Measurements from ENCODE around the gene ATXN1.
"Not testable (repeated sequence)": the region's sequence is repeated elsewhere in the genome, so short reads cannot be mapped to it uniquely, and the experiment has no call there.

The ATXN1 gene

GRCh38 chr6:16273256-16273655, 488.0 kb downstream of the ATXN1 start:
- no peak overlapping the region for H3K4me3 ChIP-seq (ENCODE audit: low read depth, low read length)
- TF ChIP-seq CTCF (IDR thresholded peaks at IDR 0.05; ENCODE audit: borderline replicate concordance, insufficient read depth, low read depth, low read length): no peak

GRCh38 chr6:16272201-16272600, 489.1 kb downstream of the ATXN1 start:
- no peak for TF ChIP-seq CTCF (IDR thresholded peaks at IDR 0.05; ENCODE audit: borderline replicate concordance, insufficient read depth, low read depth, low read length)
- H3K4me3 ChIP-seq (ENCODE audit: low read depth, low read length): no peak overlapping the region

GRCh38 chr6:16271428-16271827, 489.8 kb downstream of the ATXN1 start:
- no peak overlapping the region for H3K4me3 ChIP-seq (ENCODE audit: low read depth, low read length)
- TF ChIP-seq CTCF (IDR thresholded peaks at IDR 0.05; ENCODE audit: borderline replicate concordance, insufficient read depth, low read depth, low read length): no peak

- no peak overlapping the region for H3K4me3 ChIP-seq (ENCODE audit: low read depth, low read length)
- TF ChIP-seq CTCF (IDR thresholded peaks at IDR 0.05; ENCODE audit: borderline replicate concordance, insufficient read depth, low read depth, low read length): no peak
These were observed 491.0 kb downstream of the ATXN1 start for GRCh38 chr6:16270178-16270794.

- H3K4me3 ChIP-seq (ENCODE audit: low read depth, low read length): not testable (repeated sequence)
These were observed 491.7 kb downstream of the ATXN1 start for GRCh38 chr6:16269442-16270070.

- no peak for TF ChIP-seq CTCF (IDR thresholded peaks at IDR 0.05; ENCODE audit: borderline replicate concordance, insufficient read depth, low read depth, low read length)
- no peak overlapping the region for H3K4me3 ChIP-seq (ENCODE audit: low read depth, low read length)
These were observed 493.6 kb downstream of the ATXN1 start for GRCh38 chr6:16267428-16268263.

- no peak overlapping the region for H3K4me3 ChIP-seq (ENCODE audit: low read depth, low read length)
- TF ChIP-seq CTCF (IDR thresholded peaks at IDR 0.05; ENCODE audit: borderline replicate concordance, insufficient read depth, low read depth, low read length): no peak
These were observed 495.6 kb downstream of the ATXN1 start for GRCh38 chr6:16265351-16266341.

Data from GM12875 (cell line).